HCT116 (cell line): Measurements from ENCODE around the gene GPR61. TPM values are rescaled to one million over a fixed set of nuclear protein-coding genes. Genes with fewer than 3 reads are reported as not detected.

Experiments
- ATAC-seq: fragments of 200-7000 bp; cut with Tn5 transposase; 2 replicates; pipeline ENCODE4 v1.9.1; 2020; ENCODE audit warnings: mild to moderate bottlenecking, moderate library complexity
- BruUV-seq: library from RNA; stranded (reverse); fragments of 400-500 nt; replicated peaks from 2 replicates; lab custom pipeline; 2021; lab: Mats Ljungman, UMichigan
- CTCF ChIA-PET: fragments of 300-600 bp; sonication (Branson Sonifier 250); formaldehyde crosslinking; loops from one replicate; lab custom pipeline; 2021; ENCODE audit warnings: antibody characterized with exemption; lab: Charles Lee
- POLR2A ChIA-PET: fragments of 300-600, 350-600 bp; sonication (Branson Sonifier 250); formaldehyde crosslinking; loops from one replicate; lab custom pipeline; 2021; ENCODE audit warnings: antibody characterized with exemption; lab: Charles Lee
- RAD21 ChIA-PET, 2 experiments: fragments of 300-600 bp; sonication (Branson Sonifier 250); formaldehyde crosslinking; loops; one replicate each; lab custom pipeline; 2023; ENCODE audit warnings: low total read pairs in 2 of 2; ENCODE audit not compliant: uncharacterized antibody in 2 of 2, unreplicated experiment in 2 of 2, low non-redundant PET in 1 of 2; lab: Charles Lee
- DNase-seq: peaks from one replicate; pipeline ENCODE4 v3.0.0-alpha.2; 2010; ENCODE audit warnings: low read depth, low spot score
- H2AFZ ChIP-seq: fragments of 200-600 bp; shearing (Covaris generic), sonication (generic); 2 replicates; pipeline ENCODE4 v1.6.1; 2017; ENCODE audit warnings: low read depth, mixed run types, mixed read lengths, antibody characterized with exemption, low read length; ENCODE audit not compliant: poor library complexity, severe bottlenecking
- H3K27ac ChIP-seq: 2 replicates; pipeline ENCODE4 v1.5.1; 2012; ENCODE audit warnings: low read depth, low read length
- H3K27me3 ChIP-seq: fragments of 200-600 bp; sonication (generic); 2 replicates; pipeline ENCODE4 v1.6.1; 2016; ENCODE audit warnings: mixed run types, low read length, mixed read lengths; ENCODE audit not compliant: insufficient read depth
- H3K36me3 ChIP-seq, 2 experiments: fragments of 200-500 bp in 1 of 2; fragments of 200-600 bp in 1 of 2; sonication (Bioruptor generic) in 1 of 2; sonication (generic) in 1 of 2; 2 replicates each; pipeline versions ENCODE4 v1.5.1 to v1.6.1; 2014 to 2016; ENCODE audit warnings: low read length in 2 of 2, inconsistent platforms in 1 of 2, mixed read lengths in 1 of 2, mixed run types in 1 of 2; ENCODE audit not compliant: insufficient read depth in 2 of 2, control insufficient read depth in 1 of 2
- H3K4me1 ChIP-seq, 2 experiments: fragments of 200-600 bp in 1 of 2; sonication (generic) in 1 of 2; 2 replicates each; pipeline versions ENCODE4 v1.5.1 to v1.6.1; 2012 to 2017; ENCODE audit warnings: low read length in 2 of 2, inconsistent platforms in 1 of 2, mild to moderate bottlenecking in 1 of 2, mixed read lengths in 1 of 2, mixed run types in 1 of 2, moderate library complexity in 1 of 2; ENCODE audit not compliant: insufficient read depth in 2 of 2, control insufficient read depth in 1 of 2
- H3K4me2 ChIP-seq: fragments of 200-600 bp; sonication (generic); 2 replicates; pipeline ENCODE4 v1.6.1; 2017; ENCODE audit warnings: mixed run types, low read length, mixed read lengths
- H3K4me3 ChIP-seq, 2 experiments: fragments of 200-600 bp in 1 of 2; sonication (generic) in 1 of 2; replicated peaks in 1 of 2; 2 replicates each; pipeline ENCODE4 v1.5.1; 2011 to 2016; ENCODE audit warnings: low read length in 2 of 2, control low read depth in 1 of 2, low read depth in 1 of 2, mild to moderate bottlenecking in 1 of 2, mixed read lengths in 1 of 2, mixed run types in 1 of 2
- H3K79me2 ChIP-seq: fragments of 200-600 bp; sonication (generic); 2 replicates; pipeline ENCODE4 v1.6.1; 2017; ENCODE audit warnings: mild to moderate bottlenecking, mixed run types, low read length, moderate library complexity, mixed read lengths; ENCODE audit not compliant: insufficient read depth
- H3K9ac ChIP-seq: fragments of 200-600 bp; sonication (generic); 2 replicates; pipeline ENCODE4 v1.6.1; 2016; ENCODE audit warnings: low read length, mixed read lengths
- H3K9me2 ChIP-seq: fragments of 200-600 bp; sonication (generic), shearing (Covaris generic); 2 replicates; pipeline ENCODE4 v1.6.1; 2017; ENCODE audit warnings: mixed run types, mild to moderate bottlenecking, moderate library complexity; ENCODE audit not compliant: insufficient read depth
- H3K9me3 ChIP-seq, 2 experiments: fragments of 200-500 bp in 1 of 2; fragments of 200-600 bp in 1 of 2; sonication (Bioruptor generic) in 1 of 2; sonication (generic) in 1 of 2; 2 replicates each; pipeline ENCODE4 v1.6.1; 2014 to 2017; ENCODE audit warnings: low read length in 2 of 2, mixed read lengths in 2 of 2, inconsistent platforms in 1 of 2, low read depth in 1 of 2, mild to moderate bottlenecking in 1 of 2, mixed run types in 1 of 2, moderate library complexity in 1 of 2; ENCODE audit not compliant: control insufficient read depth in 1 of 2, insufficient read depth in 1 of 2
- H4K20me1 ChIP-seq: fragments of 200-600 bp; sonication (generic), shearing (Covaris generic); 2 replicates; pipeline ENCODE4 v1.6.1; 2017; ENCODE audit warnings: mixed run types, mild to moderate bottlenecking, moderate library complexity; ENCODE audit not compliant: insufficient read depth
- ATF3 ChIP-seq: IDR thresholded peaks from 2 replicates; pipeline ENCODE4 v1.6.1; 2012
- ELF1 ChIP-seq: IDR thresholded peaks from 2 replicates; pipeline ENCODE4 v1.6.1; 2012; ENCODE audit warnings: low read depth, borderline replicate concordance
- EZH2phosphoT487 ChIP-seq: fragments of 200-600 bp; IDR thresholded peaks from 2 replicates; pipeline ENCODE4 v1.6.1; 2018; ENCODE audit warnings: antibody characterized with exemption, borderline replicate concordance
- FOSL1 ChIP-seq: IDR thresholded peaks from 2 replicates; pipeline ENCODE4 v1.6.1; 2012; ENCODE audit warnings: low read depth
- JUND ChIP-seq: IDR thresholded peaks from 2 replicates; pipeline ENCODE4 v1.6.1; 2012
- POLR2A ChIP-seq: IDR thresholded peaks from 2 replicates; pipeline ENCODE4 v1.7.0; 2011; ENCODE audit warnings: borderline replicate concordance; ENCODE audit not compliant: insufficient read depth, insufficient read length; ENCODE audit errors: extremely low read depth
- POLR2AphosphoS5 ChIP-seq: IDR thresholded peaks from 2 replicates; pipeline ENCODE4 v1.6.1; 2011; ENCODE audit warnings: mild to moderate bottlenecking, low read depth, low read length, moderate library complexity
- SIN3A ChIP-seq: IDR thresholded peaks from 2 replicates; pipeline ENCODE4 v1.6.1; 2012; ENCODE audit warnings: low read depth
- SRF ChIP-seq: IDR thresholded peaks from 2 replicates; pipeline ENCODE4 v1.6.1; 2012; ENCODE audit warnings: low read depth
- TCF7L2 ChIP-seq: IDR thresholded peaks from 2 replicates; pipeline ENCODE4 v1.7.0; 2011; ENCODE audit warnings: borderline replicate concordance, inconsistent platforms; ENCODE audit not compliant: insufficient read depth, insufficient read length; ENCODE audit errors: extremely low read depth
- ZNF274 ChIP-seq: fragments of 200-500 bp; sonication (Bioruptor generic); IDR thresholded peaks from 2 replicates; pipeline ENCODE4 v1.6.1; 2014; ENCODE audit warnings: mild to moderate bottlenecking, low read depth, low read length, inconsistent platforms
- intact Hi-C: fragments of 100-400 bp; cut with micrococcal nuclease; formaldehyde crosslinking; loops from 2 replicates; pipeline ENCODE4 v1.10.0; 2022
- total RNA-seq: library from RNA; stranded (reverse); gene quantifications from one replicate; pipeline ENCODE4 v1.2.1, GENCODE V29; 2021; ENCODE audit not compliant: unreplicated experiment
- TF ChIP-seq, protein P1 (sequence below): IDR thresholded peaks from 2 replicates; pipeline ENCODE4 v1.6.1; 2012
- TF ChIP-seq, protein P2 (sequence below), 3 experiments: fragments of 200-600 bp in 1 of 3; sonication (generic) in 1 of 3; IDR thresholded peaks in 2 of 3; conservative IDR thresholded peaks in 1 of 3; 2 replicates each; pipeline ENCODE4 v1.5.1; 2012 to 2017; ENCODE audit warnings: low read depth in 2 of 3, low read length in 2 of 3, antibody characterized with exemption in 1 of 3, borderline replicate concordance in 1 of 3, control low read depth in 1 of 3, mild to moderate bottlenecking in 1 of 3, mixed read lengths in 1 of 3, mixed run types in 1 of 3, moderate library complexity in 1 of 3; ENCODE audit not compliant: insufficient read depth in 1 of 3
- TF ChIP-seq, protein P3 (sequence below): IDR thresholded peaks from 2 replicates; pipeline ENCODE4 v1.6.1; 2012; ENCODE audit warnings: low read depth

Gene GPR61
- total RNA-seq, 1 experiment from 2014 or later: not detected

- ATAC-seq: no peak
- no peaks in the 10 kb centered on the region; the same call in 1 of the 2 replicates for H3K27me3 ChIP-seq
- no peak overlapping the region for H2AFZ ChIP-seq
- H3K4me3 ChIP-seq: no peak overlapping the region
- intact Hi-C loops: no loop called here
- H3K4me1 ChIP-seq: peaks cover 0 to 3% of the 10 kb centered on the region in 2 experiments; a peak in 1 of 4 replicates
- CTCF ChIA-PET: interaction anchor here (0.7 to 2.3 kb wide), 2 partner anchors 10 kb away, joined by 3 to 8 read pairs; partner anchors contain the start of gene CYB561D1
- H3K9ac ChIP-seq: no peak overlapping the region
- POLR2A ChIA-PET: no interaction called here
- no peak for DNase-seq
- H3K9me2 ChIP-seq: no peaks in the 10 kb centered on the region; the same call in 1 of the 2 replicates
- no peak overlapping the region for H3K4me2 ChIP-seq
- TF ChIP-seq, protein P1, sequence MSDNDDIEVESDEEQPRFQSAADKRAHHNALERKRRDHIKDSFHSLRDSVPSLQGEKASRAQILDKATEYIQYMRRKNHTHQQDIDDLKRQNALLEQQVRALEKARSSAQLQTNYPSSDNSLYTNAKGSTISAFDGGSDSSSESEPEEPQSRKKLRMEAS: no peak
- TF ChIP-seq POLR2A (no peak), JUND (no peak), ZNF274 (no peak), TCF7L2 (no peak), ELF1 (no peak)
- H3K27ac ChIP-seq: no peak overlapping the region
- H3K79me2 ChIP-seq: no peaks in the 10 kb centered on the region
- RAD21 ChIA-PET: no interaction called here
- no peaks in the 10 kb centered on the region for H3K36me3 ChIP-seq
- no peaks in the 10 kb centered on the region for H4K20me1 ChIP-seq
- no peaks in the 10 kb centered on the region for H3K9me3 ChIP-seq
- BruUV-seq: no TSS peak
Measured at GRCh38 chr1:109503935-109504334, 35.7 kb upstream of the GPR61 start.

GRCh38 chr1:109504974-109505373 lies 34.7 kb upstream of the GPR61 start:
- no peak overlapping the region for H3K4me3 ChIP-seq
- H3K4me1 ChIP-seq: peaks cover 0 to 4% of the 10 kb centered on the region in 2 experiments; a peak in 2 of 4 replicates
- H3K27ac ChIP-seq: no peak overlapping the region
- CTCF ChIA-PET: interaction anchor here (1.2 to 1.6 kb wide), 2 partner anchors 11 to 15 kb away, joined by 3 to 4 read pairs; partner anchors contain the start of gene CYB561D1
- H3K9me2 ChIP-seq: no peaks in the 10 kb centered on the region; the same call in 1 of the 2 replicates
- no peak overlapping the region for H2AFZ ChIP-seq
- BruUV-seq: no TSS peak
- DNase-seq (no peak), ATAC-seq (no peak)
- POLR2A ChIA-PET: no interaction called here
- H3K79me2 ChIP-seq: no peaks in the 10 kb centered on the region
- no peaks in the 10 kb centered on the region for H3K36me3 ChIP-seq
- H3K4me2 ChIP-seq: no peak overlapping the region
- no peaks in the 10 kb centered on the region for H3K9me3 ChIP-seq
- RAD21 ChIA-PET: no interaction called here
- TF ChIP-seq FOSL1: no peak
- no peak for TF ChIP-seq ELF1
- TF ChIP-seq, protein P2, sequence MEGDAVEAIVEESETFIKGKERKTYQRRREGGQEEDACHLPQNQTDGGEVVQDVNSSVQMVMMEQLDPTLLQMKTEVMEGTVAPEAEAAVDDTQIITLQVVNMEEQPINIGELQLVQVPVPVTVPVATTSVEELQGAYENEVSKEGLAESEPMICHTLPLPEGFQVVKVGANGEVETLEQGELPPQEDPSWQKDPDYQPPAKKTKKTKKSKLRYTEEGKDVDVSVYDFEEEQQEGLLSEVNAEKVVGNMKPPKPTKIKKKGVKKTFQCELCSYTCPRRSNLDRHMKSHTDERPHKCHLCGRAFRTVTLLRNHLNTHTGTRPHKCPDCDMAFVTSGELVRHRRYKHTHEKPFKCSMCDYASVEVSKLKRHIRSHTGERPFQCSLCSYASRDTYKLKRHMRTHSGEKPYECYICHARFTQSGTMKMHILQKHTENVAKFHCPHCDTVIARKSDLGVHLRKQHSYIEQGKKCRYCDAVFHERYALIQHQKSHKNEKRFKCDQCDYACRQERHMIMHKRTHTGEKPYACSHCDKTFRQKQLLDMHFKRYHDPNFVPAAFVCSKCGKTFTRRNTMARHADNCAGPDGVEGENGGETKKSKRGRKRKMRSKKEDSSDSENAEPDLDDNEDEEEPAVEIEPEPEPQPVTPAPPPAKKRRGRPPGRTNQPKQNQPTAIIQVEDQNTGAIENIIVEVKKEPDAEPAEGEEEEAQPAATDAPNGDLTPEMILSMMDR (IDR thresholded peaks at IDR 0.05 in 2 of 3, conservative IDR thresholded peaks at IDR 0.05 in 1 of 3; ENCODE audit: borderline replicate concordance in 1 of 3, insufficient read depth in 1 of 3, low read depth in 2 of 3, low read length in 2 of 3): no peak
- no peak for TF ChIP-seq POLR2AphosphoS5
- TF ChIP-seq SIN3A: no peak
- TF ChIP-seq SRF: no peak
- TF ChIP-seq, protein P3, sequence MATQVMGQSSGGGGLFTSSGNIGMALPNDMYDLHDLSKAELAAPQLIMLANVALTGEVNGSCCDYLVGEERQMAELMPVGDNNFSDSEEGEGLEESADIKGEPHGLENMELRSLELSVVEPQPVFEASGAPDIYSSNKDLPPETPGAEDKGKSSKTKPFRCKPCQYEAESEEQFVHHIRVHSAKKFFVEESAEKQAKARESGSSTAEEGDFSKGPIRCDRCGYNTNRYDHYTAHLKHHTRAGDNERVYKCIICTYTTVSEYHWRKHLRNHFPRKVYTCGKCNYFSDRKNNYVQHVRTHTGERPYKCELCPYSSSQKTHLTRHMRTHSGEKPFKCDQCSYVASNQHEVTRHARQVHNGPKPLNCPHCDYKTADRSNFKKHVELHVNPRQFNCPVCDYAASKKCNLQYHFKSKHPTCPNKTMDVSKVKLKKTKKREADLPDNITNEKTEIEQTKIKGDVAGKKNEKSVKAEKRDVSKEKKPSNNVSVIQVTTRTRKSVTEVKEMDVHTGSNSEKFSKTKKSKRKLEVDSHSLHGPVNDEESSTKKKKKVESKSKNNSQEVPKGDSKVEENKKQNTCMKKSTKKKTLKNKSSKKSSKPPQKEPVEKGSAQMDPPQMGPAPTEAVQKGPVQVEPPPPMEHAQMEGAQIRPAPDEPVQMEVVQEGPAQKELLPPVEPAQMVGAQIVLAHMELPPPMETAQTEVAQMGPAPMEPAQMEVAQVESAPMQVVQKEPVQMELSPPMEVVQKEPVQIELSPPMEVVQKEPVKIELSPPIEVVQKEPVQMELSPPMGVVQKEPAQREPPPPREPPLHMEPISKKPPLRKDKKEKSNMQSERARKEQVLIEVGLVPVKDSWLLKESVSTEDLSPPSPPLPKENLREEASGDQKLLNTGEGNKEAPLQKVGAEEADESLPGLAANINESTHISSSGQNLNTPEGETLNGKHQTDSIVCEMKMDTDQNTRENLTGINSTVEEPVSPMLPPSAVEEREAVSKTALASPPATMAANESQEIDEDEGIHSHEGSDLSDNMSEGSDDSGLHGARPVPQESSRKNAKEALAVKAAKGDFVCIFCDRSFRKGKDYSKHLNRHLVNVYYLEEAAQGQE: no peak
- TF ChIP-seq JUND: no peak
- TF ChIP-seq ATF3: no peak
- no peak for TF ChIP-seq EZH2phosphoT487
- peaks cover 2% of the 10 kb centered on the region; the same call in 1 of the 2 replicates for H3K27me3 ChIP-seq
- no peaks in the 10 kb centered on the region for H4K20me1 ChIP-seq
- H3K9ac ChIP-seq: no peak overlapping the region
- intact Hi-C loops: no loop called here
